ENCODE measurements around the gene L3MBTL2. TPM values are rescaled to one million over a fixed set of nuclear protein-coding genes. Genes with fewer than 3 reads are reported as not detected.

L3MBTL2 gene
- total and polyA plus RNA-seq, 4 donors, result 8.7 to 17.4 (median 12.3) TPM

GRCh38 chr22:41191467-41191866 is 13.6 kb upstream of the L3MBTL2 start:
- Histone ChIP-seq H3K27me3 (ENCODE audit: control insufficient read depth in 4 of 4, insufficient read depth in 4 of 4, low read length in 3 of 4) (no peaks in the 10 kb centered on the region), H3K27ac (ENCODE audit: low read depth in 1 of 2, low read length in 2 of 2) (no peak overlapping the region), H3K36me3 (ENCODE audit: control insufficient read depth in 4 of 4, insufficient read depth in 3 of 4, low read depth in 1 of 4, low read length in 3 of 4) (peaks cover 0 to 6% (median 3%) of the 10 kb centered on the region in 4 donors), H3K9ac (ENCODE audit: low read depth in 1 of 2, low read length in 2 of 2) (no peak overlapping the region), H3K9me3 (ENCODE audit: control insufficient read depth in 4 of 4, low read length in 3 of 4) (no peaks in the 10 kb centered on the region), H3K4me3 (ENCODE audit: low read depth in 1 of 3, low read length in 3 of 3) (no peak overlapping the region), H3K4me1 (ENCODE audit: control insufficient read depth in 4 of 4, insufficient read depth in 4 of 4, low read length in 3 of 4) (peaks cover 0 to 6% (median 4%) of the 10 kb centered on the region in 4 donors)
- WGBS, result 70% methylated on average over 2 of the region's 2 CpGs
- no peak for TF ChIP-seq REST (IDR thresholded peaks at IDR 0.05)
- TF ChIP-seq EGR1 (IDR thresholded peaks at IDR 0.05; ENCODE audit: low read depth in 2 of 2), result no peak
- no peak for TF ChIP-seq TAF1 (conservative IDR thresholded peaks at IDR 0.05)
- no peak for TF ChIP-seq SP1 (IDR thresholded peaks at IDR 0.05)
- no peak for TF ChIP-seq FOXA1 (IDR thresholded peaks at IDR 0.05)
- no peak for TF ChIP-seq GABPA (IDR thresholded peaks at IDR 0.05 in 1 of 2, conservative IDR thresholded peaks at IDR 0.05 in 1 of 2)
- TF ChIP-seq RXRA (IDR thresholded peaks at IDR 0.05), result no peak
- TF ChIP-seq HNF4A (conservative IDR thresholded peaks at IDR 0.05), result no peak
- DNase-seq (ENCODE audit: low spot score), result no peak

GRCh38 chr22:41193829-41194228 is 11.3 kb upstream of the L3MBTL2 start:
- Histone ChIP-seq H3K27me3 (ENCODE audit: control insufficient read depth in 4 of 4, insufficient read depth in 4 of 4, low read length in 3 of 4) (no peaks in the 10 kb centered on the region), H3K36me3 (ENCODE audit: control insufficient read depth in 4 of 4, insufficient read depth in 3 of 4, low read depth in 1 of 4, low read length in 3 of 4) (peaks cover 0 to 6% (median 3%) of the 10 kb centered on the region in 4 donors), H3K9me3 (ENCODE audit: control insufficient read depth in 4 of 4, low read length in 3 of 4) (no peaks in the 10 kb centered on the region), H3K4me3 (ENCODE audit: low read depth in 1 of 3, low read length in 3 of 3) (no peak overlapping the region), H3K27ac (ENCODE audit: low read depth in 1 of 2, low read length in 2 of 2) (no peak overlapping the region), H3K4me1 (ENCODE audit: control insufficient read depth in 4 of 4, insufficient read depth in 4 of 4, low read length in 3 of 4) (peaks cover 6 to 24% (median 18%) of the 10 kb centered on the region in 4 donors), H3K9ac (ENCODE audit: low read depth in 1 of 2, low read length in 2 of 2) (no peak overlapping the region)
- no peak for DNase-seq (ENCODE audit: low spot score)
- 96% methylated on average over 6 of the region's 6 CpGs for WGBS
- TF ChIP-seq YY1 (IDR thresholded peaks at IDR 0.05) (no peak), ZBTB33 (IDR thresholded peaks at IDR 0.05) (no peak), TAF1 (conservative IDR thresholded peaks at IDR 0.05) (no peak), NR2F2 (IDR thresholded peaks at IDR 0.05) (no peak), SP1 (IDR thresholded peaks at IDR 0.05) (no peak), HNF4G (IDR thresholded peaks at IDR 0.05) (no peak), JUND (IDR thresholded peaks at IDR 0.05) (no peak), ATF3 (IDR thresholded peaks at IDR 0.05) (no peak), EGR1 (IDR thresholded peaks at IDR 0.05; ENCODE audit: low read depth in 2 of 2) (no peak), RXRA (IDR thresholded peaks at IDR 0.05) (no peak), GABPA (IDR thresholded peaks at IDR 0.05 in 1 of 2, conservative IDR thresholded peaks at IDR 0.05 in 1 of 2) (no peak), HNF4A (conservative IDR thresholded peaks at IDR 0.05) (no peak), FOXA2 (IDR thresholded peaks at IDR 0.05) (no peak), MAX (IDR thresholded peaks at IDR 0.05) (no peak), FOXA1 (IDR thresholded peaks at IDR 0.05) (no peak)
